K562 (cell line): ENCODE results near the gene AFF3. TPM values are rescaled to one million over a fixed set of nuclear protein-coding genes. Genes with fewer than 3 reads are reported as not detected.

Source experiments
- ATAC-seq: fragments of 200-7000 bp; cut with Tn5 transposase; 3 replicates; pipeline ENCODE4 v1.9.1; 2020; ENCODE audit warnings: moderate library complexity
- BruUV-seq: library from RNA; stranded (reverse); fragments of 400-500 nt; replicated peaks from 2 replicates; lab custom pipeline; 2021; lab: Mats Ljungman, UMichigan
- CTCF ChIA-PET: fragments of 300-600 bp; formaldehyde crosslinking; extraction: SDS; loops from one replicate; lab custom pipeline; 2021; ENCODE audit warnings: low intra/inter-chr PET ratio; lab: Yijun Ruan, JAX
- POLR2A ChIA-PET: fragments of 300-600, 350-650 bp; sonication (Branson Sonifier 250); formaldehyde crosslinking; extraction: SDS; loops from one replicate; lab custom pipeline; 2021; ENCODE audit warnings: antibody characterized with exemption, inconsistent platforms; lab: Yijun Ruan, JAX
- DNase-seq, 4 experiments: peaks; one replicate each; pipeline versions ENCODE4 v3.0.0 to v3.0.0-alpha.2; 2011 to 2018; ENCODE audit warnings: low spot score in 3 of 4, mixed read lengths in 3 of 4; ENCODE audit errors: extremely low read depth in 1 of 4
- FAIRE-seq: peaks from 2 replicates; lab custom pipeline; 2011; peaks lifted over from hg19 to GRCh38; lab: Jason Lieb, UNC
- H2AFZ ChIP-seq: 2 replicates; pipeline ENCODE4 v1.6.0; 2011; ENCODE audit warnings: low read depth, low read length, control low read depth, inconsistent platforms
- H3K27ac ChIP-seq: fragments of 200-600 bp; 3 replicates; pipeline ENCODE4 v1.8.0; 2011; ENCODE audit warnings: low read depth, mild to moderate bottlenecking, control low read depth, inconsistent platforms, low read length, moderate library complexity, mixed read lengths; ENCODE audit errors: extremely low read depth
- H3K27me3 ChIP-seq, 2 experiments: fragments of 300-600 bp in 1 of 2; 2 replicates in 1 of 2; 3 replicates in 1 of 2; pipeline versions ENCODE4 v1.6.0 to v1.8.0; 2011; ENCODE audit warnings: inconsistent platforms in 2 of 2, low read length in 2 of 2, mild to moderate bottlenecking in 1 of 2, mixed read lengths in 1 of 2, moderate library complexity in 1 of 2; ENCODE audit not compliant: control insufficient read depth in 2 of 2, insufficient read depth in 2 of 2
- H3K36me3 ChIP-seq: fragments of 300-600 bp; 3 replicates; pipeline ENCODE4 v1.8.0; 2011; ENCODE audit warnings: mild to moderate bottlenecking, low read length, inconsistent platforms; ENCODE audit not compliant: control insufficient read depth, insufficient read depth
- H3K4me1 ChIP-seq, 2 experiments: fragments of 200-600 bp in 1 of 2; replicated peaks in 1 of 2; 2 replicates in 1 of 2; 3 replicates in 1 of 2; pipeline versions ENCODE4 v1.5.1 to v1.8.0; 2011; ENCODE audit warnings: inconsistent platforms in 2 of 2, low read length in 2 of 2, mild to moderate bottlenecking in 1 of 2, mixed read lengths in 1 of 2, moderate library complexity in 1 of 2; ENCODE audit not compliant: control insufficient read depth in 2 of 2, insufficient read depth in 2 of 2
- H3K4me2 ChIP-seq: 2 replicates; pipeline ENCODE4 v1.6.1; 2011; ENCODE audit warnings: low read length, control low read depth, inconsistent platforms, mixed read lengths; ENCODE audit not compliant: insufficient read depth
- H3K4me3 ChIP-seq: fragments of 200-600 bp; sonication (generic), shearing (Covaris generic); 2 replicates; pipeline ENCODE4 v1.5.1; 2016; ENCODE audit warnings: control low read depth, inconsistent platforms
- H3K79me2 ChIP-seq: fragments of 200-600 bp; 3 replicates; pipeline ENCODE4 v1.8.0; 2011; ENCODE audit warnings: low read length, inconsistent platforms; ENCODE audit not compliant: control insufficient read depth, insufficient read depth
- H3K9ac ChIP-seq, 2 experiments: 2 replicates each; pipeline versions ENCODE4 v1.6.0 to v1.6.1; 2011; ENCODE audit warnings: low read depth in 2 of 2, low read length in 2 of 2, control low read depth in 1 of 2, inconsistent platforms in 1 of 2, mild to moderate bottlenecking in 1 of 2, mixed read lengths in 1 of 2; ENCODE audit not compliant: insufficient read depth in 1 of 2
- H3K9me1 ChIP-seq: one replicate; pipeline ENCODE4 v1.6.0; 2011; ENCODE audit warnings: inconsistent platforms, mild to moderate bottlenecking, low read length, moderate library complexity; ENCODE audit not compliant: control insufficient read depth, insufficient read depth
- H3K9me3 ChIP-seq: replicated peaks from 2 replicates; pipeline ENCODE4 v1.5.1; 2011; ENCODE audit warnings: low read depth, low read length, inconsistent platforms; ENCODE audit not compliant: control insufficient read depth, insufficient read depth
- H4K20me1 ChIP-seq: replicated peaks from 2 replicates; pipeline ENCODE4 v1.6.1; 2011; ENCODE audit warnings: low read length, inconsistent platforms, mixed read lengths; ENCODE audit not compliant: control insufficient read depth, insufficient read depth
- ARID2 ChIP-seq: fragments of 450-650 bp; IDR thresholded peaks from 2 replicates; pipeline ENCODE4 v1.6.1; 2017; ENCODE audit warnings: antibody characterized with exemption, mild to moderate bottlenecking
- BACH1 ChIP-seq: fragments of 200-800 bp; sonication (Bioruptor generic); IDR thresholded peaks from 2 replicates; pipeline ENCODE4 v1.6.1; 2016; ENCODE audit warnings: missing genetic modification characterization, missing compliant biosample characterization
- ESRRB ChIP-seq: fragments of 250-450 bp; sonication (Bioruptor Pico); IDR thresholded peaks from 2 replicates; pipeline ENCODE4 v1.5.0; 2020; ENCODE audit warnings: mild to moderate bottlenecking, moderate library complexity, borderline replicate concordance
- ETV5 ChIP-seq: sonication (generic); formaldehyde crosslinking; IDR thresholded peaks from 2 replicates; pipeline ENCODE4 v1.4.0; 2020; ENCODE audit warnings: low read depth, mild to moderate bottlenecking, missing genetic modification reagents
- GATA2 ChIP-seq: sonication (generic); formaldehyde crosslinking; IDR thresholded peaks from 2 replicates; pipeline ENCODE4 v1.4.0; 2020; ENCODE audit warnings: mild to moderate bottlenecking, missing genetic modification reagents
- HNRNPH1 ChIP-seq: fragments of 200-400 bp; formaldehyde crosslinking; optimal IDR thresholded peaks from 2 replicates; pipeline ENCODE3; 2017; ENCODE audit warnings: low read depth, mild to moderate bottlenecking, low read length, moderate library complexity
- MAZ ChIP-seq, 2 experiments: fragments of 450-650 bp in 1 of 2; sonication (generic) in 1 of 2; formaldehyde crosslinking; IDR thresholded peaks in 1 of 2; conservative IDR thresholded peaks in 1 of 2; 2 replicates each; pipeline versions ENCODE4 v1.4.0 to v1.5.0; 2020; ENCODE audit warnings: mild to moderate bottlenecking in 1 of 2, missing genetic modification reagents in 1 of 2
- MNT ChIP-seq, 2 experiments: fragments of 450-650 bp; conservative IDR thresholded peaks; 2 replicates each; pipeline ENCODE4 v1.6.1; 2017; ENCODE audit warnings: mild to moderate bottlenecking in 2 of 2, moderate library complexity in 2 of 2
- NCOA2 ChIP-seq, 2 experiments: fragments of 450-650 bp; IDR thresholded peaks; 2 replicates each; pipeline ENCODE4 v1.6.1; 2018; ENCODE audit warnings: mild to moderate bottlenecking in 2 of 2, moderate library complexity in 1 of 2; ENCODE audit not compliant: partially characterized antibody in 2 of 2
- SRF ChIP-seq, 2 experiments: fragments of 250-450, 450-650 bp in 1 of 2; sonication (Bioruptor Pico) in 1 of 2; sonication (generic) in 1 of 2; formaldehyde crosslinking; IDR thresholded peaks; 2 replicates each; pipeline versions ENCODE4 v1.5.0 to v1.5.1; 2020 to 2022; ENCODE audit warnings: mild to moderate bottlenecking in 1 of 2, missing genetic modification reagents in 1 of 2
- ZC3H11A ChIP-seq: IDR thresholded peaks from 2 replicates; pipeline ENCODE4 v1.6.1; 2012; ENCODE audit warnings: low read depth, low read length, improper control_type of control experiment
- ZNF175 ChIP-seq: fragments of 200-800 bp; sonication (Bioruptor generic); IDR thresholded peaks from 2 replicates; pipeline ENCODE4 v1.6.1; 2016; ENCODE audit warnings: low read depth, mild to moderate bottlenecking, missing genetic modification characterization, missing compliant biosample characterization
- ZNF354B ChIP-seq: fragments of 250-450 bp; sonication (Bioruptor Pico); IDR thresholded peaks from 2 replicates; pipeline ENCODE4 v1.4.0; 2020
- WGBS: fragments of 100-300 bp; shearing (Covaris generic); methylation state at CpG from one replicate; pipeline ENCODE4 v1.1.6; 2016; ENCODE audit warnings: low coverage, mixed read lengths; ENCODE audit not compliant: insufficient coverage; ENCODE audit errors: missing lambda C conversion rate; 5-methylcytosine and 5-hydroxymethylcytosine counted together
- in situ Hi-C: fragments of 300-500 bp; cut with MboI; formaldehyde crosslinking; loops from 4 replicates; pipeline ENCODE4 v1.15.0; 2018; ENCODE audit warnings: inconsistent platforms, mixed read lengths
- intact Hi-C: fragments of 100-400 bp; cut with micrococcal nuclease; formaldehyde crosslinking; loops from 2 replicates; pipeline ENCODE4 v1.14.2; 2022
- polyA plus RNA-seq, 8 experiments: library from polyadenylated mRNA; depleted of rRNA in 4 of 8; stranded (reverse) in 5 of 8; unstranded in 3 of 8; fragments of >200 nt; fragmentation: Nextera tagmentation in 2 of 8; fragmentation: Illumina TruSeq in 1 of 8; extraction: Ambion mirVana in 2 of 8; extraction: Trizol in 1 of 8; gene quantifications; 2 replicates each; pipeline versions ENCODE4 v1.2.1 to v1.2.3, GENCODE V29; 2011 to 2014; ENCODE audit warnings: inconsistent platforms in 1 of 8, missing spikeins in 1 of 8
- total RNA-seq, 7 experiments: library from RNA; depleted of rRNA in 6 of 7; stranded (reverse); fragments of >200 nt in 6 of 7; fragmentation: Illumina TruSeq in 2 of 7; extraction: Trizol in 2 of 7; gene quantifications; 2 replicates each; pipeline versions ENCODE4 v1.2.1 to v1.2.3, GENCODE V29; 2011 to 2021; ENCODE audit warnings: low replicate concordance in 1 of 7
- TF ChIP-seq, protein P1 (sequence below): fragments of 250-450 bp; sonication (Bioruptor Pico); IDR thresholded peaks from 2 replicates; pipeline ENCODE4 v1.8.0; 2022; ENCODE audit warnings: moderate library complexity, mild to moderate bottlenecking, inconsistent platforms
- TF ChIP-seq, protein P2 (sequence below): fragments of 250-450 bp; sonication (Bioruptor Pico); IDR thresholded peaks from 2 replicates; pipeline ENCODE4 v1.5.1; 2021; ENCODE audit warnings: mild to moderate bottlenecking
- TF ChIP-seq, protein P3 (sequence below): IDR thresholded peaks from 2 replicates; pipeline ENCODE4 v1.6.1; 2011; ENCODE audit not compliant: insufficient read length; ENCODE audit errors: extremely low read depth

Gene AFF3
- total and polyA plus RNA-seq, 9 of the 15 experiments (the other 6 are each of a cell fraction or from before 2014, with no cell fraction given), result 0.02 to 0.11 TPM; not detected in 7

DNA sequence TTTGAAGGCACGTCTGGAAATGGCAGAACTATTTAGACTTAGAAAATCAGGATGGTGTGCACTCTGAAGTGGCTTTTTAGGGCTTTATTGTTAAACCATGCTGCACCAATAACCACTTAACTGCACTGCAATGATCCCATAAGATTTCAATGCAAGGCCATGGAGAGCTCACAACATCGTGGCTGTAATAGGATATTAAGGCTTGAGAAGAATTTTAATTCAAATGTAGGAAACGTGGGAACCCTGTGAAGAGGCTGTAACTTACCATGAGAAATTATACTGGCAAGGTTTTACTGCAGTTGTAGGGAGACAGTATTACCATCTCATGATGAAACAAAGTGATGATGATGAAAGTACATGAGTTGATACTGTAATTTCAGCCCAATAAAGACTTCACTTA lies 242.5 kb downstream of the AFF3 start (continued):
- TF ChIP-seq HNRNPH1 (no peak), ZNF175 (CRISPR knock-in tag) (no peak), NCOA2 (IDR thresholded peaks at IDR 0.05; ENCODE audit: partially characterized antibody in 2 of 2) (no peak), ZC3H11A (no peak)
- TF ChIP-seq, protein P1, sequence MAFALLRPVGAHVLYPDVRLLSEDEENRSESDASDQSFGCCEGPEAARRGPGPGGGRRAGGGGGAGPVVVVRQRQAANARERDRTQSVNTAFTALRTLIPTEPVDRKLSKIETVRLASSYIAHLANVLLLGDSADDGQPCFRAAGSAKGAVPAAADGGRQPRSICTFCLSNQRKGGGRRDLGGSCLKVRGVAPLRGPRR (CRISPR knock-in tag), result no peak
- TF ChIP-seq, protein P2, sequence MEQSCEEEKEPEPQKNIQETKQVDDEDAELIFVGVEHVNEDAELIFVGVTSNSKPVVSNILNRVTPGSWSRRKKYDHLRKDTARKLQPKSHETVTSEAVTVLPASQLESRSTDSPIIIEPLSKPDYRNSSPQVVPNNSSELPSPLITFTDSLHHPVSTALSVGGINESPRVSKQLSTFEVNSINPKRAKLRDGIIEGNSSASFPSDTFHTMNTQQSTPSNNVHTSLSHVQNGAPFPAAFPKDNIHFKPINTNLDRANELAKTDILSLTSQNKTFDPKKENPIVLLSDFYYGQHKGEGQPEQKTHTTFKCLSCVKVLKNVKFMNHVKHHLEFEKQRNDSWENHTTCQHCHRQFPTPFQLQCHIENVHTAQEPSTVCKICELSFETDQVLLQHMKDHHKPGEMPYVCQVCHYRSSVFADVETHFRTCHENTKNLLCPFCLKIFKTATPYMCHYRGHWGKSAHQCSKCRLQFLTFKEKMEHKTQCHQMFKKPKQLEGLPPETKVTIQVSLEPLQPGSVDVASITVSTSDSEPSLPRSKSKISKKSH (CRISPR knock-in tag), result no peak

GRCh38 chr2:99899058-99899855 lies 243.1 kb downstream of the AFF3 start:
- H4K20me1 ChIP-seq, result no peaks in the 10 kb centered on the region
- H3K79me2 ChIP-seq, result no peaks in the 10 kb centered on the region
- POLR2A ChIA-PET, result no interaction called here
- H3K36me3 ChIP-seq, result no peaks in the 10 kb centered on the region
- H2AFZ ChIP-seq, result no peak overlapping the region
- H3K4me2 ChIP-seq, result no peak overlapping the region
- H3K27me3 ChIP-seq, result peaks cover 2 to 26% of the 10 kb centered on the region in 2 experiments; a peak in 4 of 5 replicates
- H3K9ac ChIP-seq, result no peak overlapping the region
- H3K9me3 ChIP-seq, result no peaks in the 10 kb centered on the region
- H3K9me1 ChIP-seq, result no peaks in the 10 kb centered on the region
- intact Hi-C loops (no loop called here), in situ Hi-C loops (no loop called here)
- DNase-seq, result no peak
- no TSS peak for BruUV-seq
- H3K4me1 ChIP-seq, result no peaks in the 10 kb centered on the region
- no peak overlapping the region for H3K27ac ChIP-seq
- FAIRE-seq, result no peak
- CTCF ChIA-PET, result no interaction called here
- H3K4me3 ChIP-seq, result no peak overlapping the region
- WGBS, result 0% methylated on average over 5 of the region's 5 CpGs
- no peak for ATAC-seq
- TF ChIP-seq ZNF354B (CRISPR knock-in tag), result no peak
- TF ChIP-seq ETV5 (CRISPR knock-in tag), result no peak
- no peak for TF ChIP-seq SRF (CRISPR knock-in tag; IDR thresholded peaks at IDR 0.05)
- TF ChIP-seq, protein P3, sequence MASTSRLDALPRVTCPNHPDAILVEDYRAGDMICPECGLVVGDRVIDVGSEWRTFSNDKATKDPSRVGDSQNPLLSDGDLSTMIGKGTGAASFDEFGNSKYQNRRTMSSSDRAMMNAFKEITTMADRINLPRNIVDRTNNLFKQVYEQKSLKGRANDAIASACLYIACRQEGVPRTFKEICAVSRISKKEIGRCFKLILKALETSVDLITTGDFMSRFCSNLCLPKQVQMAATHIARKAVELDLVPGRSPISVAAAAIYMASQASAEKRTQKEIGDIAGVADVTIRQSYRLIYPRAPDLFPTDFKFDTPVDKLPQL, result no peak
- no peak for TF ChIP-seq GATA2 (CRISPR knock-in tag)
- TF ChIP-seq BACH1 (tag), result no peak
- no peak for TF ChIP-seq MNT (conservative IDR thresholded peaks at IDR 0.05)
- no peak for TF ChIP-seq MAZ (CRISPR knock-in tag; conservative IDR thresholded peaks at IDR 0.05 in 1 of 2, IDR thresholded peaks at IDR 0.05 in 1 of 2)
- TF ChIP-seq ESRRB (CRISPR knock-in tag), result no peak
- TF ChIP-seq ARID2, result no peak
